ENCODE results near the gene ITGB5. TPM values are rescaled to one million over a fixed set of nuclear protein-coding genes. Genes with fewer than 3 reads are reported as not detected.

The ITGB5 gene
- total RNA-seq, 1 experiment from 2014 or later = 414 TPM

DNA sequence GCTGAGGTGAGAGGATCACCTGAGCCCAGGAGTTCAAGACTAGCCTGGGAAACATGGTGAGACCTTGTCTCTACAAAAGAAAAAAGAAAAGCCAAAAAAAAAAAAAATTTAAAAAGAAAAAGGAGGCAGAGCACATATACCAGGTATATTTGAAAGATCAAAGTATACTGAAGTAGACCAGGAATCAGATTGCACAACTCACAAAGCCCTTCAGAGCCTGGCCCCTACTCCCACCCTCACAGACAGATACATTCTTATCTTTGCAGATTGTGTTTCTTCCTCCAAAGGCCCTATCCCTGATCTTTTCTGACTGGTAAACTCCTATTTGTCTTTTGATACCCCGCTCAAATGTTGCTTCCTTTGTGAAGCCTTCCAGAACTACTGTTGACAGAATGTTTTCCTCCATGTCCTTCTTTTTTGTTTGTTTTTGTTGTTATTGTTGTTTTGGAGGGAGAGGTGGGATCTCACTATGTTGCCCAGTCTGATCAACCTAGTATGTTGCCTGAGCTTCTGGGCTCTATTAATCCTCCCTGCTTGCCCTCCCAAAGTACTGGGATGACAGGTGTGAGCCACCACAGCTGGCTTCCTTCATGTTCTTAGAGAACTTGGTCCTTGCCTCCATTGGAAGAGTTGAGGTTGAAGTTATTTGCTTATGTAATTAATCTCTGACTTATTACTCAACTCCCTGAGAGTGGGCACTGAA lies 9.8 kb upstream of the ITGB5 start:
- no peak for DNase-seq (ENCODE audit: low spot score)

DNA sequence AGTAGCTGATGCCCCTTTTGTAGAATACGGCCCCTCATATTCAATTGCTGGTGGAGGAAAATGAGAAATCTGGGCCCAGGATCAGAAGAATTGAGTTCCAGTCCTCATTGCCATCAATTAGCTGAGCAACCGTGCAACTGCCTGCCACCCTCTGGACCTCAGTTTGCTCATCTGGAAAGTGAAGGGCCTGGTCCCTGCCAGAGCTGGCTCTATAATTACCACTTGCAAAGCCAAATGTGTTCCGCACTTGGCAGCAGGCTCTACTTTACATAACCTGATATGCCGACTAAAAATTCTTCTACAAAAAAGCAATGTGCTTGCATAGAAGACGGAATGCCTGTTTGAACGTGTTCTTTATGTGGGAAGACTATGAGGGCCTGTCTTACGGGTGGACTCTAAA lies 8.6 kb upstream of the ITGB5 start:
- no peak for DNase-seq (ENCODE audit: low spot score)

GRCh38 chr3:124893526-124893925 lies 6.4 kb upstream of the ITGB5 start:
- DNase-seq (ENCODE audit: low spot score) = no peak

DNA sequence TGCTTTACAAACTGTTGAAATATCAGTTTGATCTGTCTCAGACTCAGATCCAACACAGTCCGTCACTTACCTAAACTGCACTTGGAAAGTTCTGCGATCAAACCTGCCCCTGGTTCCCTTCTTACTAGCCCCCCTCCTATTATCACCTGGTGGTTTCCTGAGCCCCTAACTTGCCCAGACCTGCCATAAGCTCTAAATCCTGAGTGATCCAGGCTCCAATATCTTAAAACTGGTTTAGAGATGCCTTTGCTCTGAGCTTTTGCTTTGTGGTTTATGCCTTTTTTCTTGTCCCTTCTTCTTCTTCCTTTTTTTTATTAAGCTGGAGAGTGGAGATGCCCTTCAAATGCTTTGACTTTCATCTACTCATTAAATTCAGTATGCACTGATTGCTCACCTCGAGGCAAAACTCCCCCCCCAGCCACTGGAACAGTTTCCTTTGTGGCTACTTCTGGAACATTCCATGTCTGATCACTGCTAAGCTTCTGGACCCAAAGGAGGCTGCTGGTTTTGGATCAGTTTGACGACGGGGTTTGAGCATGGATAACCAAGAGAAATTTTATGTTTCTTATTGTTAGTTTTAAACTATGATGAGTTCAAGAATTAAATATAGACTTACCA lies 3.5 kb upstream of the ITGB5 start:
- DNase-seq (ENCODE audit: low spot score) = no peak

DNA sequence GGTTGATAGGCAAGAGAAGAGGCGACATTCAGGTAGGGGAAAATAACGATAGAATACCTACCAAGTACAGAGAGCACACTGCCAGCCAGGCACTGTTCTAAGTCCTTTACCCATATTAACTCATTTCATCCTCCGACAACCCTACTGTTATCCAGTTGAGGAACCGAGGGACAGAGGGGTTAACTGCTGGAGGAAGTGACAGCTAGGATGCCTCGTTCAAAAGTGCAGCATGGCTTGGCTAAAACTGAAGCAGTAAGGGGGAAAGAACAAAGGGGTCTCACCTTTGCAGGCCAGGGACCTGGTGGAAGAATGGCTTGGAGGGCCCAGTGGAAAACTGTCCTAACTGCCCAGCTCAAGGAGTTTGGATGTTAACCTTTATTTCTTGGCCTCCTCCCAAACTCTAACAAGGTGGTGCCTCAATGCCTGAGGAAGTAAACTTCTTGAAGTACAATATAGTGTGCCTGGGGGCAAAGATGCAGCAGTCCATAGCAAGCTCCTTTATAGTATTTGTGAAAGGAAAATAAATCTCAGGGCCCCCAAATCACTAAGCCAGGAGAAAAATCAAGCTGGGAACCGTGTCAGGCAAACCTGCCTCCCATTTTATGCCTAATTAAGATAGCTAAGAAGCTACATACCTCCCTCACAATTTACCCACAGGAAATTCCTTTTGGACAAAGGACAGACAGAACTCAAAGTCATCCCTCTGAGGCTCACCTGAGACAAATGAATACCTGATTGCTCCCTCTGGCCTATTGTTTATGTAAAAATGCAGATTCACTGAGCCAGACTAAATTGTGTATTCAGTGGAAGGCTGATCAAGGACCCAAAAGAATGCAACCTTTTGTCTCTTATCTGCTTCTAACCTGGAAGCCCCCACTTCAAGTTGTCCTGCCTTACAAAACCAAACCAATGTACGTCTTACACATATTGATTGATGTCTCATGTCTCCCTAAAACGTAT lies 1.6 kb upstream of the ITGB5 start:
- no peak for DNase-seq (ENCODE audit: low spot score)

DNA sequence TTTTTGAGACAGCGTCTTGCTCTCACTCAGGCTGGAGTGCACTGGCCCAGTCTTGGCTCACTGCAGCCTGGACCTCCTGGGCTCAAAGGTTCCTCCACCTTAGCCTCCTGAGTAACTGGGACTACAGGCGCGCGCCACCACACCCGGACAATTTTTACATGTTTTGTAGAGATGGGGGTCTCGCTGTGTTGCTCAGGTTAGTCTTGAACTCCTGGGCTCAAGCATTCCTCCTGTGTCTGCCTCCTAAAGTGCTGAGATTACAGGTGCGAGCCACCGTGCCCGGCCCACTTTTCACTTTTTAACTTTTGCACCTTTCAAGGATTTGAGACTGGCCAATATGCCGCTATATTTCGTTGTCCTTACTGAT lies 750 bp upstream of the ITGB5 start:
- DNase-seq (ENCODE audit: low spot score) = no peak

DNA sequence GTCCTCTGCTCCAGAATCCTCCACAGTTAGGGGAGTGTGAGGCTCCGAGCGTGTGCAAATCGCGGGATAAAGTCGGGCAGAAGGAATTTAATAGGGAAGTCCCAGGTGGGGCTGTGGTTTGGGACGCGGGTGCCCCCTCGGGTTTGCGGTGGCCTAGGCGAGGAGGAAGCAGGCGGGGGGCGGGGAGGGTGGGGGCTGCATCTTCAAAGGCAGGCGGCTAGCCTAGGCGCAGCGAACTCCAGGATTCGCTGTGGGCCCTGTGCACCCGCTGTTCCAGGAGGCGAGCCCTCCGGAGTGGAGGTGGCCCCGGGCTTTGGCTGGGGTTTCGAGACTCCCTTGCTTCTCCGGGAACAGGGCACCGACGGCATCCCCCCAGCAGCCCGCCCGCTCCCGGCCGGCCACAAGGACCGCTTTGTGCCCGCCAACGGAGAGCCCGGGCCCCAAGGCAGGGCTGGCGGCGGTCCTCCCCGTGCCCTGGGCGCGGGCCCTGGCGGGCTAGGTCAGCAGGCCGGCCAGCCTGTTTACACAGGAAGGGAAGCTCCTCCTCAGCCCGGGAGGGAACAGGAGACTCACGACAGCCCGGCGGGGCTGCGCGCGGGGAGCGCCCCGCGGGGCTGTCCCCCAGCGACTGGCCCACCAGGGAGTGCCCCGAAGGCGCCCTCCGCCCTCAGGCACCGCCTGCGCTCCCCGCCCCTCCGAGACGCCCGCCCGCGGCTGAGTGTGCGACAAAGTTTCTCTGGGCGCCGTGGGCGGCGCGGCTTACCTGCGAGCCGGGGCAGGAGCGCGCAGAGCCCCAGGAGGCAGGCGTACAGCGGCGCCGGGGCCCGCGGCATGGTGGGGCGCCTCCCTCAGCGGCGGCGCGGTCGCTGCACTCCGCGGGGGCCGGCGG lies 753 bp downstream of the ITGB5 start:
- DNase-seq (ENCODE audit: low spot score) = peak; percentile 81

DNA sequence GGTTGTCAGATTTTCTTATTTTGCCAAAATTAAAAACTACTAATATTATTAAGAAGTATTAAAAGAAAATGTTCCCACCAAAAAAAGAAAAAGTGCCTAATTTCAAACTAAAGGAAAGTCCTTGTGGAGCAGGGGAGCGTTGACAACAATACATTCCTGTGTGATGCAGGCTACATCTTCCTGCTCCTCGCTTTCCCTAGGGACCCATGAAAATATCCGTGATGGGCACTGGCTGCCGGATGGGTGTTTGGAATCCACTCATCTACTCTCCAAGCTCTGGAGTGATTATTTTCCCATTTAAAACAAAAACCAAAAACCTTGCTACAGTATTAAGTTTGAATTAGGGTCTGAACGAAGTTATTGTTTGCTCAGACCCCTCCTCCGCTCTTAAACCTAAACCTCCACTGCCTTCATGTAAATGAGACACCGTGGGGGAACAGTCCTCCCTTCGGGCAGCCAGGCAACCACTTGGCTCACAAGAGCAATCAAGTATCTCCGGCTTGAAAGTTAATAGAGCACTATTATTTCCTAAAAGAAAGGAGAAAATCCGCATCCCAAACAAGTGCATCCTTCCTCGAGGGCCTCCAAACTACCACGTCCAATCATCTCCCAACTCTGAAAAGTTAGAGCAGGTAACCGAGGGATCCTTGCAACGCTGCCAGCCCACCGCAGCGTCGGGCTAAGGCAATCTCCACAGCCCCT lies 1.5 kb downstream of the ITGB5 start:
- DNase-seq (ENCODE audit: low spot score) = no peak

DNA sequence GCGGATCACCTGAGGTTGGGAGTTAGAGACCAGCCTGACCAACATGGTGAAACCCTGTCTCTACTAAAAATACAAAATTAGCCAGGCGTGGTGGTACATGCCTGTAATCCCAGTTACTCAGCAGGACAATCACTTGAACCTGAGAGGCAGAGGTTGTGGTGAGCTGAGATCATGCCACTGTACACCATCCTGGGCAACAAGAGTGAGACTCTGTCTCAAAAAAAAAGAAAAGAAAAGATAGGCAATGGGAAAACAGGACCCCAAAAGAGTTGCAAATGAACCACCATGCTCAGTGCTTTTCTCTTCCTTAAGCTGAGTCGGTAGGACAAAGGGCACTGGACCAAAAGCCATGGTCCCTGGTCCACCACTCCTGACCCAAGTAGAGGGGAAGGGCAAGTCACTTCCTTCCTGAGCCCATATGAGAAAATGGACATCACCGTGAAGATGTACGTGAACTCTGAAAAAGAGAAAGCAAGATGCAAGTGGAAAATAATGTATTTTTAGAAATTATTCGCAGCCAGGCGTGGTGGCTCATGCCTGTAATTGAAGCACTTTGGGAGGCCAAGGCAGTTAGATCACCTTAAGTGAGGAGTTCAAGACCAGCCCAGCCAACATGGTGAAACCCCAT lies 2.6 kb downstream of the ITGB5 start:
- no peak for DNase-seq (ENCODE audit: low spot score)

- no peak for DNase-seq (ENCODE audit: low spot score)
Observed at GRCh38 chr3:124883766-124884473, 3.2 kb downstream of the ITGB5 start.

DNA sequence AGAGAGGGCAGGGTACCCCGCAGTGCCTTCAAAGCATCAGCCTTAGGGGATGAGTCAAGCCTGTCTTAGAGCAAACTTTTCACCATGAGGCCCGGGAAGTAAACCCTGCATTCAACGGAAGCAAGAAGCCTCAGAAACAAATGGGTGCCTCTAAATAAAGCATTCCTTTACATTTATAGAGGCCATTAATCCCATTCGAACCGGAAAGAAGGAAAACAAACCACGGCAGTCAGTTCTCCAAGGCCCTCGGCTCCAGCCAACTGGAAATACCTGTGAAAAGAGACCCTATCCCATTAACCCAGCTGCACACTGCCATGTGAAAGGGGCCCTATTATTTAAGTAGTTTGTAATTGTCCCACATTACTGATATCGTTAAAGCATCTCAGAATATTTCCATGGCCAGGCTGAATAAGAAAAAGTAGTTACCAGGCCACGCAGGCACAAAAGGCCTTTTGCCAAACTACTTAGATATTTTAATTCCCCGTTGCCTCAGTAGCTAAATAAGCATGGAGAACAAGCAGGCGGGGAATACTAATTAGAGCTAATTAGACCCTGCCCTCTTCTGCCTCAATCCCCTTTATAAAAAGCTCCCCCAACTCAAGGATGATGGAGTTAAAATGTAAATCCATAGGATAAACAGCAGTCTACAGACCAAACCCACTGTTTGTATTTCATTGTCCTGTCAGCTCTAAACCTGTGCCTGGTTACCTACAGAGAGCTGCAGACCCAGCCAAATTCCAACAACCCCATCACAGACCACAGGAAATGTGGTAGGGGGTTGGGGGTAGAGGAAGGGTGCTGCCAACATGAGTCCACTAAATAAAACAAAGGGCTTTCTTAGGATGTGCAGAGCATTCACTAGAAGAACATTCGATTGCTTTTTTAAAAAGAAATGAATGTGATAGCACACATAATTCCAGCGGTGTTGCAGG lies 4.1 kb downstream of the ITGB5 start:
- peak; percentile 29 for DNase-seq (ENCODE audit: low spot score)

- DNase-seq (ENCODE audit: low spot score) = no peak
Observed at GRCh38 chr3:124881976-124882697, 5.0 kb downstream of the ITGB5 start.

- DNase-seq (ENCODE audit: low spot score) = no peak
Observed at GRCh38 chr3:124879337-124879680, 7.9 kb downstream of the ITGB5 start.

- DNase-seq (ENCODE audit: low spot score) = peak; percentile 94
Observed at GRCh38 chr3:124878561-124879336, 8.4 kb downstream of the ITGB5 start.

- DNase-seq (ENCODE audit: low spot score) = no peak
Observed at GRCh38 chr3:124877674-124878073, 9.5 kb downstream of the ITGB5 start.

DNA sequence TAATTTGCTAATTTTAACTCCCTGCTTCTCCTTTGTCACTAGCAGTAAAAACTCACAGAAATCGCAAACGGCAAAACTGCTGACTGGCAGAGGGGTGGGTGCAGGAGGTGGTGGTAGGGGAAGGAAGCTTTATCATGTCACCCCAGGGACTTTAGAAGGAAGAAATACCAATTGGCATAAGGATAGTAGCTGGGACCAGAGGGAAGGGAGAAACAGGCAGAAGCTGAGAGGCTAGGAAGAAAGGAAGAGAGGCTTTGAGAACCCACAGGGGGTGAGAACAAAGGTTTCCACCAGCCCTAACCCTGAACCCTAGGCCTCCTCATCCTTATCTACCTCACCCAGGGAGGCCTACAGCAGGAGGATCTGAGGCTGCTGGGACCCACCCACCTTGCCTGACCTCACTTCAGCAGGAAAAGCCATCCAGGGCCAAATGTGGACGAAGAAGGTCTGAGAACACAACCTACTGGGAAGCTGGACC lies 10.7 kb downstream of the ITGB5 start:
- no peak for DNase-seq (ENCODE audit: low spot score)

- DNase-seq (ENCODE audit: low spot score) = no peak
Observed at GRCh38 chr3:124873226-124873625, 13.9 kb downstream of the ITGB5 start.
